Testis (tissue), 3 donors: ENCODE results near the gene PHLPP1. TPM values are rescaled to one million over a fixed set of nuclear protein-coding genes. Genes with fewer than 3 reads are reported as not detected.

ENCODE experiments used
- DNase-seq: peaks from one replicate; pipeline ENCODE4 v3.0.0-alpha.2; 2019
- H3K27ac ChIP-seq, 2 donors: fragments of 200-600 bp; sonication (generic); one replicate each; pipeline ENCODE4 v1.5.1; 2019
- H3K27me3 ChIP-seq: fragments of 200-600 bp; sonication (generic); one replicate; pipeline ENCODE4 v1.5.1; 2019
- H3K36me3 ChIP-seq: fragments of 200-600 bp; sonication (generic); one replicate; pipeline ENCODE4 v1.5.1; 2017; ENCODE audit warnings: low read depth; ENCODE audit errors: missing control alignments
- H3K4me1 ChIP-seq: fragments of 200-600 bp; sonication (generic); one replicate; pipeline ENCODE4 v1.5.1; 2019
- H3K4me3 ChIP-seq, 2 donors: fragments of 200-600 bp; sonication (generic); one replicate each; pipeline ENCODE4 v1.5.1; 2017 to 2019
- H3K9me3 ChIP-seq: fragments of 200-600 bp; sonication (generic); one replicate; pipeline ENCODE4 v1.5.1; 2017
- CTCF ChIP-seq, 3 experiments: fragments of 450-650 bp in 2 of 3; fragments of 200-600 bp in 1 of 3; sonication (generic) in 1 of 3; IDR thresholded peaks; one replicate each; pipeline ENCODE4 v1.5.1; 2016 to 2019; ENCODE audit warnings: antibody characterized with exemption in 3 of 3, mild to moderate bottlenecking in 2 of 3, moderate library complexity in 1 of 3
- POLR2A ChIP-seq: fragments of 450-650 bp; IDR thresholded peaks from one replicate; pipeline ENCODE4 v1.6.1; 2017; ENCODE audit warnings: antibody characterized with exemption, mild to moderate bottlenecking, moderate library complexity
- WGBS, 2 donors: methylation state at CpG; one replicate each; pipeline ENCODE4 v1.1.5; 2018; 5-methylcytosine and 5-hydroxymethylcytosine counted together
- intact Hi-C: fragments of 100-400 bp; cut with DNase I; formaldehyde crosslinking; loops from one replicate; pipeline ENCODE4 v1.15.1; 2023; ENCODE audit warnings: low total_unique reads
- polyA plus RNA-seq: library from polyadenylated mRNA; stranded (reverse); fragments of 350-450 nt; fragmentation: Illumina TruSeq; extraction: RNeasy Lipid Tissue Mini Kit (QIAGEN cat#74804); gene quantifications from one replicate; pipeline ENCODE4 v1.2.3, GENCODE V29; 2014; ENCODE audit warnings: low read depth, low replicate concordance; ENCODE audit not compliant: insufficient read depth
- total RNA-seq, 2 donors: library from RNA; depleted of rRNA; stranded (reverse); fragments of >200 nt; gene quantifications; one replicate each; pipeline ENCODE4 v1.2.3, GENCODE V29; 2016

Gene PHLPP1
- total and polyA plus RNA-seq, 3 donors from 2014 or later, result 31.5 to 60.1 (median 50.5) TPM

GRCh38 chr18:62682371-62682770 is 33.0 kb upstream of the PHLPP1 start:
- H3K36me3 ChIP-seq, result no peaks in the 10 kb centered on the region
- no peak for TF ChIP-seq CTCF (IDR thresholded peaks at IDR 0.05)
- no peak for TF ChIP-seq POLR2A
- H3K4me1 ChIP-seq, result no peaks in the 10 kb centered on the region
- intact Hi-C loops, result no loop called here
- no peak overlapping the region for H3K27ac ChIP-seq
- H3K9me3 ChIP-seq, result no peaks in the 10 kb centered on the region
- 76 to 84% methylated on average over 4 of the region's 4 CpGs for WGBS, 2 donors
- no peaks in the 10 kb centered on the region for H3K27me3 ChIP-seq
- no peak overlapping the region for H3K4me3 ChIP-seq
- no peak for DNase-seq

- H3K4me1 ChIP-seq, result no peaks in the 10 kb centered on the region
- no peaks in the 10 kb centered on the region for H3K36me3 ChIP-seq
- intact Hi-C loops, result no loop called here
- H3K9me3 ChIP-seq, result no peaks in the 10 kb centered on the region
- no peak for TF ChIP-seq CTCF (IDR thresholded peaks at IDR 0.05)
- TF ChIP-seq POLR2A, result no peak
- no peaks in the 10 kb centered on the region for H3K27me3 ChIP-seq
- H3K4me3 ChIP-seq, result no peak overlapping the region
- no peak overlapping the region for H3K27ac ChIP-seq
- DNase-seq, result no peak
- 76 to 86% methylated on average over 4 of the region's 4 CpGs for WGBS, 2 donors
Measured at GRCh38 chr18:62683935-62684334, 31.4 kb upstream of the PHLPP1 start.

- WGBS, 2 donors, result 93% methylated on average over 7 of the region's 7 CpGs
- intact Hi-C loops, result no loop called here
- no peak for TF ChIP-seq CTCF (IDR thresholded peaks at IDR 0.05)
- TF ChIP-seq POLR2A, result no peak
- H3K27me3 ChIP-seq, result no peaks in the 10 kb centered on the region
- no peak overlapping the region for H3K4me3 ChIP-seq
- no peak for DNase-seq
- no peaks in the 10 kb centered on the region for H3K4me1 ChIP-seq
- H3K36me3 ChIP-seq, result no peaks in the 10 kb centered on the region
- H3K9me3 ChIP-seq, result no peaks in the 10 kb centered on the region
- H3K27ac ChIP-seq, result no peak overlapping the region
Measured at GRCh38 chr18:62688743-62689317, 26.5 kb upstream of the PHLPP1 start.

- Histone ChIP-seq H3K27me3 (no peaks in the 10 kb centered on the region), H3K27ac (no peak overlapping the region), H3K36me3 (no peaks in the 10 kb centered on the region), H3K9me3 (no peaks in the 10 kb centered on the region), H3K4me3 (no peak overlapping the region), H3K4me1 (no peaks in the 10 kb centered on the region)
- no peak for TF ChIP-seq CTCF (IDR thresholded peaks at IDR 0.05)
- no peak for TF ChIP-seq POLR2A
- DNase-seq, result no peak
- 54 to 60% methylated on average over 6 of the region's 6 CpGs for WGBS, 2 donors
- intact Hi-C loops, result no loop called here
Measured at GRCh38 chr18:62690236-62690815, 25.0 kb upstream of the PHLPP1 start.

- H3K27me3 ChIP-seq, result no peaks in the 10 kb centered on the region
- H3K36me3 ChIP-seq, result no peaks in the 10 kb centered on the region
- no peak for DNase-seq
- H3K9me3 ChIP-seq, result no peaks in the 10 kb centered on the region
- intact Hi-C loops, result no loop called here
- no peak overlapping the region for H3K27ac ChIP-seq
- TF ChIP-seq POLR2A (no peak), CTCF (IDR thresholded peaks at IDR 0.05) (no peak)
- no peaks in the 10 kb centered on the region for H3K4me1 ChIP-seq
- no peak overlapping the region for H3K4me3 ChIP-seq
- 74% methylated on average over 1 of the region's 1 CpG for whole genome bisulfite sequencing, 2 donors
Measured at GRCh38 chr18:62693659-62694058, 21.7 kb upstream of the PHLPP1 start.
